HepG2 (cell line): ENCODE data around the gene UGT1A4. TPM values are rescaled to one million over a fixed set of nuclear protein-coding genes. Genes with fewer than 3 reads are reported as not detected.

Experiments used
- ASH2L ChIP-seq: fragments of 300-600, 200-600 bp; sonication (generic); IDR thresholded peaks from 2 replicates; pipeline ENCODE4 v1.7.0; 2017; ENCODE audit warnings: low read depth, mild to moderate bottlenecking, moderate library complexity, mixed read lengths, low read length; ENCODE audit not compliant: insufficient read length
- ATF7 ChIP-seq, 2 experiments: fragments of 450-650 bp in 1 of 2; sonication (generic) in 1 of 2; formaldehyde crosslinking in 1 of 2; IDR thresholded peaks; 2 replicates each; pipeline versions ENCODE4 v1.4.0 to v1.6.1; 2016 to 2020; ENCODE audit warnings: antibody characterized with exemption in 1 of 2, mild to moderate bottlenecking in 1 of 2, missing genetic modification reagents in 1 of 2
- CBFB ChIP-seq: sonication (generic); formaldehyde crosslinking; IDR thresholded peaks from 2 replicates; pipeline ENCODE4 v1.4.0; 2020; ENCODE audit warnings: missing genetic modification reagents
- EP300 ChIP-seq, 3 experiments: sonication (generic) in 1 of 3; formaldehyde crosslinking in 1 of 3; IDR thresholded peaks; 2 replicates each; pipeline versions ENCODE4 v1.5.1 to v1.6.1; 2011 to 2020; ENCODE audit warnings: low read depth in 2 of 3, low read length in 2 of 3, borderline replicate concordance in 1 of 3, improper control_type of control experiment in 1 of 3, mild to moderate bottlenecking in 1 of 3, missing genetic modification reagents in 1 of 3, moderate library complexity in 1 of 3
- GMEB1 ChIP-seq: sonication (generic); formaldehyde crosslinking; IDR thresholded peaks from 2 replicates; pipeline ENCODE4 v1.5.1; 2020; ENCODE audit warnings: missing genetic modification reagents, mild to moderate bottlenecking, borderline replicate concordance
- HOXA5 ChIP-seq: sonication (generic); formaldehyde crosslinking; IDR thresholded peaks from 2 replicates; pipeline ENCODE4 v1.4.0; 2020; ENCODE audit warnings: missing genetic modification reagents
- KDM1A ChIP-seq: IDR thresholded peaks from 2 replicates; pipeline ENCODE4 v1.6.1; 2016; ENCODE audit warnings: missing compliant biosample characterization
- TAF15 ChIP-seq: fragments of 200-400 bp; formaldehyde crosslinking; IDR thresholded peaks from one replicate; pipeline ENCODE4 v1.6.1; 2018; ENCODE audit warnings: mild to moderate bottlenecking, low read depth, low read length; ENCODE audit not compliant: poor library complexity, severe bottlenecking
- TIGD3 ChIP-seq: sonication (generic); formaldehyde crosslinking; IDR thresholded peaks from 2 replicates; pipeline ENCODE4 v1.5.1; 2020; ENCODE audit warnings: mild to moderate bottlenecking, missing genetic modification reagents, borderline replicate concordance
- ZBTB25 ChIP-seq: IDR thresholded peaks from 2 replicates; pipeline ENCODE4 v1.6.1; 2018; ENCODE audit warnings: missing genetic modification reagents
- ZBTB34 ChIP-seq: sonication (generic); formaldehyde crosslinking; IDR thresholded peaks from 2 replicates; pipeline ENCODE4 v1.8.0; 2022; ENCODE audit warnings: mild to moderate bottlenecking, missing genetic modification reagents
- ZFP36 ChIP-seq: fragments of 150-350 bp; IDR thresholded peaks from 2 replicates; pipeline ENCODE4 v1.6.1; 2018; ENCODE audit warnings: borderline replicate concordance, low read length, low read depth; ENCODE audit not compliant: partially characterized antibody
- ZNF232 ChIP-seq: sonication (generic); formaldehyde crosslinking; IDR thresholded peaks from 2 replicates; pipeline ENCODE4 v1.4.0; 2020; ENCODE audit warnings: missing genetic modification reagents, borderline replicate concordance
- ZNF275 ChIP-seq: sonication (generic); formaldehyde crosslinking; IDR thresholded peaks from 2 replicates; pipeline ENCODE4 v1.8.0; 2022; ENCODE audit warnings: missing genetic modification reagents, mild to moderate bottlenecking, inconsistent platforms, borderline replicate concordance
- ZNF34 ChIP-seq: sonication (generic); formaldehyde crosslinking; IDR thresholded peaks from 2 replicates; pipeline ENCODE4 v1.4.0; 2020; ENCODE audit warnings: mild to moderate bottlenecking, missing genetic modification reagents, borderline replicate concordance
- ZNF367 ChIP-seq: sonication (generic); formaldehyde crosslinking; IDR thresholded peaks from 2 replicates; pipeline ENCODE4 v1.4.0; 2020; ENCODE audit warnings: missing genetic modification reagents, borderline replicate concordance
- ZNF431 ChIP-seq: sonication (generic); formaldehyde crosslinking; IDR thresholded peaks from 2 replicates; pipeline ENCODE4 v1.9.0; 2022; ENCODE audit warnings: missing genetic modification reagents, low read depth, mild to moderate bottlenecking, borderline replicate concordance
- ZNF530 ChIP-seq: sonication (generic); formaldehyde crosslinking; IDR thresholded peaks from 2 replicates; pipeline ENCODE4 v1.5.0; 2020; ENCODE audit warnings: low read depth, mild to moderate bottlenecking, missing genetic modification reagents
- ZNF761 ChIP-seq: sonication (generic); formaldehyde crosslinking; conservative IDR thresholded peaks from 2 replicates; pipeline ENCODE4 v1.4.0; 2020; ENCODE audit warnings: mild to moderate bottlenecking, missing genetic modification reagents
- ZNF878 ChIP-seq: sonication (generic); formaldehyde crosslinking; IDR thresholded peaks from 2 replicates; pipeline ENCODE4 v1.8.1; 2023; ENCODE audit warnings: mild to moderate bottlenecking, missing genetic modification reagents, moderate library complexity
- ZSCAN29 ChIP-seq: sonication (generic); formaldehyde crosslinking; conservative IDR thresholded peaks from 2 replicates; pipeline ENCODE4 v1.4.0; 2020; ENCODE audit warnings: mild to moderate bottlenecking, missing genetic modification reagents
- polyA plus RNA-seq, 8 experiments: library from polyadenylated mRNA; depleted of rRNA in 3 of 8; stranded (reverse) in 7 of 8; unstranded in 1 of 8; fragments of >200 nt; fragmentation: Illumina TruSeq in 4 of 8; extraction: Trizol in 4 of 8; gene quantifications; 2 replicates each; pipeline versions ENCODE4 v1.2.1 to v1.2.3, GENCODE V29; 2011 to 2016; ENCODE audit warnings: low read depth in 4 of 8, missing spikeins in 1 of 8, mixed read lengths in 1 of 8; ENCODE audit not compliant: insufficient read depth in 1 of 8
- total RNA-seq, 5 experiments: library from RNA; depleted of rRNA; stranded (reverse); fragments of >200 nt; fragmentation: Illumina TruSeq; extraction: Trizol; gene quantifications; 2 replicates each; pipeline ENCODE4 v1.2.3, GENCODE V29; 2016; ENCODE audit warnings: low read depth in 1 of 5

UGT1A4 gene
- total and polyA plus RNA-seq, 2 of the 13 experiments (the other 11 are each of a cell fraction or from before 2014, with no cell fraction given) = not detected

GRCh38 chr2:233756429-233757081, 38.0 kb downstream of the UGT1A4 start (continued):
- TF ChIP-seq TAF15 (no peak), ZNF431 (CRISPR knock-in tag) (no peak), ASH2L (peak; percentile 70), KDM1A (CRISPR knock-in tag) (peak; percentile 92), ZNF530 (CRISPR knock-in tag) (no peak), EP300 (IDR thresholded peaks at IDR 0.05; ENCODE audit: low read depth in 2 of 2, low read length in 2 of 2) (peak; percentile 96 to 97; a peak in 3 of 4 replicates), EP300 (CRISPR knock-in tag; IDR thresholded peaks at IDR 0.05; ENCODE audit: borderline replicate concordance) (peak; percentile 89), ZNF761 (no peak), ZBTB34 (peak; percentile 93), ZNF34 (CRISPR knock-in tag) (no peak), CBFB (CRISPR knock-in tag) (peak; percentile 83), ZNF232 (CRISPR knock-in tag) (peak; percentile 74; the same call in 1 of the 2 replicates), TIGD3 (CRISPR knock-in tag) (no peak), GMEB1 (CRISPR knock-in tag) (peak; percentile 27; the same call in 1 of the 2 replicates), ZNF275 (CRISPR knock-in tag) (peak; percentile 54; the same call in 1 of the 2 replicates), ZSCAN29 (CRISPR knock-in tag) (0 out of 2 replicates have a peak, but pooled peaks have one; percentile 47), ZNF878 (CRISPR knock-in tag) (peak; percentile 95; the same call in 1 of the 2 replicates), ZBTB25 (CRISPR knock-in tag) (peak; percentile 84; the same call in 1 of the 2 replicates), ZFP36 (peak; percentile 88), ZNF367 (CRISPR knock-in tag) (no peak), ATF7 (IDR thresholded peaks at IDR 0.05) (no peak), ATF7 (CRISPR knock-in tag; IDR thresholded peaks at IDR 0.05) (peak; percentile 40; the same call in 1 of the 2 replicates), HOXA5 (CRISPR knock-in tag) (peak; percentile 97)
